Measurements from ENCODE around the gene CNTNAP2. TPM values are rescaled to one million over a fixed set of nuclear protein-coding genes. Genes with fewer than 3 reads are reported as not detected.

Gene CNTNAP2
- total and polyA plus RNA-seq, 2 of the 8 experiments (the other 6 are each of a cell fraction or from before 2014, with no cell fraction given) = 27.9 to 71.0 TPM

GRCh38 chr7:147636553-147636952 is 1520.0 kb downstream of the CNTNAP2 start:
- Histone ChIP-seq H3K4me3 (ENCODE audit: extremely low read depth in 1 of 4, insufficient read depth in 2 of 4, low read depth in 3 of 4, low read length in 4 of 4) (no peak overlapping the region), H3K18ac (ENCODE audit: extremely low read depth, low read length) (no peak overlapping the region), H2BK15ac (ENCODE audit: low read length) (no peak overlapping the region), H4K8ac (ENCODE audit: extremely low read depth, insufficient read depth, low read length) (no peak overlapping the region), H3K56ac (replicated peaks; ENCODE audit: insufficient read length, low read depth, low read length) (no peak overlapping the region), H2AFZ (ENCODE audit: low read length) (no peak overlapping the region), H2AK5ac (ENCODE audit: low read depth, low read length) (peak overlapping the region; percentile 15; the same call in 1 of the 2 replicates), H2BK5ac (ENCODE audit: low read depth, low read length) (no peak overlapping the region), H3K79me2 (ENCODE audit: control insufficient read depth in 1 of 2, insufficient read depth in 2 of 2, low read length in 2 of 2) (no peaks in the 10 kb centered on the region), H3K79me1 (ENCODE audit: low read depth, low read length) (no peaks in the 10 kb centered on the region), H3K14ac (ENCODE audit: insufficient read length) (no peak overlapping the region), H3K9me3 (ENCODE audit: insufficient read depth in 2 of 2, low read depth in 1 of 2, low read length in 1 of 2) (no peaks in the 10 kb centered on the region), H2BK12ac (ENCODE audit: low read depth, low read length) (no peak overlapping the region), H4K5ac (ENCODE audit: insufficient read length, low read depth, low read length) (no peak overlapping the region), H3K4ac (replicated peaks; ENCODE audit: insufficient read length, low read depth, low read length) (no peak overlapping the region), H3K4me2 (ENCODE audit: insufficient read depth in 1 of 2, low read depth in 2 of 2, low read length in 2 of 2) (no peak overlapping the region), H3K4me1 (replicated peaks in 1 of 4; ENCODE audit: control insufficient read depth in 3 of 4, insufficient read depth in 4 of 4, low read length in 3 of 4) (peaks cover 0 to 5% (median 3%) of the 10 kb centered on the region in 4 experiments; a peak in 3 of 7 replicates), H3K23ac (ENCODE audit: insufficient read length) (no peak overlapping the region), H3K23me2 (ENCODE audit: low read depth, low read length) (no peaks in the 10 kb centered on the region), H2BK120ac (replicated peaks; ENCODE audit: low read depth, low read length) (no peak overlapping the region), H3K27ac (ENCODE audit: low read depth, low read length) (no peak overlapping the region), H3K36me3 (ENCODE audit: control insufficient read depth in 2 of 4, insufficient read depth in 4 of 4, low read length in 3 of 4) (no peaks in the 10 kb centered on the region), H4K20me1 (replicated peaks in 1 of 2; ENCODE audit: control insufficient read depth in 1 of 2, insufficient read depth in 2 of 2, low read length in 2 of 2) (no peaks in the 10 kb centered on the region), H4K91ac (replicated peaks; ENCODE audit: insufficient read length, low read length) (no peak overlapping the region), H3K9ac (replicated peaks in 1 of 4; ENCODE audit: extremely low read depth in 1 of 4, low read depth in 3 of 4, low read length in 3 of 4) (no peak overlapping the region), H3K27me3 (replicated peaks in 1 of 4; ENCODE audit: control insufficient read depth in 3 of 4, extremely low read depth in 1 of 4, insufficient read depth in 3 of 4, low read length in 3 of 4) (no peaks in the 10 kb centered on the region), H2BK20ac (ENCODE audit: low read length) (no peak overlapping the region)
- no peak for TF ChIP-seq TCF12 (IDR thresholded peaks at IDR 0.05; ENCODE audit: low read depth, low read length)
- TF ChIP-seq CEBPB (IDR thresholded peaks at IDR 0.05; ENCODE audit: low read depth, low read length) = peak; percentile 46; the same call in 1 of the 2 replicates
- FAIRE-seq = no peak
- 95% methylated on average over 2 of the region's 2 CpGs; no CpG with 5 or more reads in 1 of the 2 experiments for WGBS, 2 experiments (ENCODE audit: extremely low coverage in 1 of 2, insufficient coverage in 1 of 2, insufficient read length in 1 of 2, insufficient replicate concordance in 2 of 2, low coverage in 1 of 2, low lambda C conversion rate in 2 of 2, missing lambda C conversion rate in 1 of 2)
- CTCF ChIA-PET (ENCODE audit: partially characterized antibody) = no interaction called here
- DNase-seq (ENCODE audit: low read depth in 1 of 2, low spot score in 2 of 2) = no peak
- POLR2A ChIA-PET (ENCODE audit: partially characterized antibody) = no interaction called here
